ENCODE data around the gene FHOD3. TPM values are rescaled to one million over a fixed set of nuclear protein-coding genes. Genes with fewer than 3 reads are reported as not detected.
A peak's percentile ranks its signal among the peaks of the same experiment; 100 is the strongest.

FHOD3 gene
- total and polyA plus RNA-seq, 9 of the 15 experiments (the other 6 are each of a cell fraction or from before 2014, with no cell fraction given), result 0.11 TPM; not detected in 8

DNA sequence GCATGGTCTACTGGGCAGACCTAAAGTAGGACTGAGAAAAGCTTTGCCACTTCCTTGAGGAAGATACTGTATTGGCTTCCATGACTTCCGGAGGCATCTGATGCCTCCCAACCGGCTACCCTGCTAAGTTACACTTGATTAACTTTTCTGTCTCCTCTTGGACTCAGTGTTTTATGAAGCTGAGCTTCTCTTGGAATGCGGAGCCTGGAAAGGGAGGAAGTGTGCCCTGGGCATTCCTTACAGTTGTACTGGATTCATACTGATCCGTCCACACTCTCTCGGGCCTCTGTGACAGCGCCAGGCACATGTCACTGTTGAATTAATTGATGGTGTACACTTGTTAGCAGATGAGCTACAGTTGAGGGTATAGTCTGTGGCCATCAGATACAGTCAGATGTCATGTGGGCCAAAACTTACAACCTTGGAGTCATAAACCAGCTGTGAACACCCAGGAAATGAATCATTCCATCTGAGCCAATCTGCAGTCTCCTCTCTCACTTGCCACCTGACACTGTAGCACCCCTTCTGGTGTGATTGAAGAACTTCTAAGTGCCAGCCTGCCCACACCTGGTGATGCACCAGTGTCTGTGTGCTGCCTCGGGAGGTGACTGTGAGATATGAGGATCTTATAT is 122.5 kb downstream of the FHOD3 start (continued):
- TF ChIP-seq CHCHD3 (CRISPR knock-in tag; IDR thresholded peaks at IDR 0.05) (no peak), POLR2H (tag; IDR thresholded peaks at IDR 0.05; ENCODE audit: low read depth) (no peak), NR0B1 (IDR thresholded peaks at IDR 0.05; ENCODE audit: partially characterized antibody) (no peak), ETV1 (tag; conservative IDR thresholded peaks at IDR 0.05; ENCODE audit: low read depth) (0 out of 2 replicates have a peak, but pooled peaks have one; percentile 10), RBM22 (IDR thresholded peaks at IDR 0.05; ENCODE audit: low read depth, low read length, poor library complexity, severe bottlenecking) (no peak), CBFA2T3 (IDR thresholded peaks at IDR 0.05) (0 out of 2 replicates have a peak, but pooled peaks have one; percentile 21), ZNF354B (CRISPR knock-in tag; IDR thresholded peaks at IDR 0.05) (no peak), TAF7 (tag; IDR thresholded peaks at IDR 0.05) (no peak), MEIS2 (IDR thresholded peaks at IDR 0.05; ENCODE audit: partially characterized antibody) (peak; percentile 44), ZNF175 (CRISPR knock-in tag; IDR thresholded peaks at IDR 0.05; ENCODE audit: low read depth) (peak; percentile 55; the same call in 1 of the 2 replicates), ARID3A (IDR thresholded peaks at IDR 0.05; ENCODE audit: borderline replicate concordance, low read depth, low read length) (no peak), SRSF1 (IDR thresholded peaks at IDR 0.05; ENCODE audit: low read depth, low read length) (no peak), CBX1 (IDR thresholded peaks at IDR 0.05; ENCODE audit: low read depth) (no peak), ZNF311 (CRISPR knock-in tag; IDR thresholded peaks at IDR 0.05) (no peak), CBFA2T2 (conservative IDR thresholded peaks at IDR 0.05) (0 out of 2 replicates have a peak, but pooled peaks have one; percentile 26), TOE1 (IDR thresholded peaks at IDR 0.05; ENCODE audit: borderline replicate concordance) (no peak), TOE1 (CRISPR knock-in tag; IDR thresholded peaks at IDR 0.05; ENCODE audit: borderline replicate concordance, low read depth) (no peak)
- TF ChIP-seq, protein P1, sequence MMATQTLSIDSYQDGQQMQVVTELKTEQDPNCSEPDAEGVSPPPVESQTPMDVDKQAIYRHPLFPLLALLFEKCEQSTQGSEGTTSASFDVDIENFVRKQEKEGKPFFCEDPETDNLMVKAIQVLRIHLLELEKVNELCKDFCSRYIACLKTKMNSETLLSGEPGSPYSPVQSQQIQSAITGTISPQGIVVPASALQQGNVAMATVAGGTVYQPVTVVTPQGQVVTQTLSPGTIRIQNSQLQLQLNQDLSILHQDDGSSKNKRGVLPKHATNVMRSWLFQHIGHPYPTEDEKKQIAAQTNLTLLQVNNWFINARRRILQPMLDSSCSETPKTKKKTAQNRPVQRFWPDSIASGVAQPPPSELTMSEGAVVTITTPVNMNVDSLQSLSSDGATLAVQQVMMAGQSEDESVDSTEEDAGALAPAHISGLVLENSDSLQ (IDR thresholded peaks at IDR 0.05), result peak; percentile 9; the same call in 1 of the 2 replicates
- TF ChIP-seq, protein P2, sequence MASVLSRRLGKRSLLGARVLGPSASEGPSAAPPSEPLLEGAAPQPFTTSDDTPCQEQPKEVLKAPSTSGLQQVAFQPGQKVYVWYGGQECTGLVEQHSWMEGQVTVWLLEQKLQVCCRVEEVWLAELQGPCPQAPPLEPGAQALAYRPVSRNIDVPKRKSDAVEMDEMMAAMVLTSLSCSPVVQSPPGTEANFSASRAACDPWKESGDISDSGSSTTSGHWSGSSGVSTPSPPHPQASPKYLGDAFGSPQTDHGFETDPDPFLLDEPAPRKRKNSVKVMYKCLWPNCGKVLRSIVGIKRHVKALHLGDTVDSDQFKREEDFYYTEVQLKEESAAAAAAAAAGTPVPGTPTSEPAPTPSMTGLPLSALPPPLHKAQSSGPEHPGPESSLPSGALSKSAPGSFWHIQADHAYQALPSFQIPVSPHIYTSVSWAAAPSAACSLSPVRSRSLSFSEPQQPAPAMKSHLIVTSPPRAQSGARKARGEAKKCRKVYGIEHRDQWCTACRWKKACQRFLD (CRISPR knock-in tag; IDR thresholded peaks at IDR 0.05), result 0 out of 2 replicates have a peak, but pooled peaks have one; percentile 28
- TF ChIP-seq, protein P3, sequence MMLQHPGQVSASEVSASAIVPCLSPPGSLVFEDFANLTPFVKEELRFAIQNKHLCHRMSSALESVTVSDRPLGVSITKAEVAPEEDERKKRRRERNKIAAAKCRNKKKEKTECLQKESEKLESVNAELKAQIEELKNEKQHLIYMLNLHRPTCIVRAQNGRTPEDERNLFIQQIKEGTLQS (IDR thresholded peaks at IDR 0.05), result no peak
- TF ChIP-seq, protein P3 (CRISPR knock-in tag; conservative IDR thresholded peaks at IDR 0.05), result no peak

All from K562 (cell line).